Brain microvascular endothelial cell (primary cell): ENCODE data around the gene PRKN.

Source experiments
- DNase-seq: peaks from one replicate; pipeline ENCODE4 v3.0.0-alpha.2; 2020
- H3K27ac ChIP-seq: fragments of 250-450 bp; sonication (Bioruptor Pico); 2 replicates; pipeline ENCODE4 v1.5.1; 2020; ENCODE audit warnings: mild to moderate bottlenecking, moderate library complexity
- H3K27me3 ChIP-seq: fragments of 250-450 bp; sonication (Bioruptor Pico); replicated peaks from 2 replicates; pipeline ENCODE4 v1.5.1; 2020; ENCODE audit warnings: mild to moderate bottlenecking
- H3K36me3 ChIP-seq: fragments of 250-450 bp; sonication (Bioruptor Pico); replicated peaks from 2 replicates; pipeline ENCODE4 v1.5.1; 2020; ENCODE audit warnings: mild to moderate bottlenecking
- H3K4me3 ChIP-seq: 2 replicates; pipeline ENCODE4 v1.5.1; 2011; ENCODE audit warnings: low read depth, mild to moderate bottlenecking, control low read depth, low read length, moderate library complexity
- CTCF ChIP-seq: IDR thresholded peaks from 2 replicates; pipeline ENCODE4 v1.5.1; 2011; ENCODE audit warnings: low read depth, mild to moderate bottlenecking, moderate library complexity, low read length, control low read depth, inconsistent platforms; ENCODE audit errors: missing control alignments
- in situ Hi-C: cut with HindIII; loops from 2 replicates; pipeline ENCODE4 v1.10.0; 2017; ENCODE audit warnings: low sequenced_read_pairs, low pct_ligation_motif_present

PRKN gene

GRCh38 chr6:162666246-162666645 is 61.3 kb downstream of the PRKN start:
- Histone ChIP-seq H3K4me3 (no peak overlapping the region), H3K27me3 (no peaks in the 10 kb centered on the region), H3K27ac (no peak overlapping the region), H3K36me3 (no peaks in the 10 kb centered on the region)
- TF ChIP-seq CTCF, result no peak
- in situ Hi-C loops, result no loop called here
- DNase-seq, result no peak

GRCh38 chr6:162653808-162654207 is 73.8 kb downstream of the PRKN start:
- H3K4me3 ChIP-seq, result no peak overlapping the region
- no peak overlapping the region for H3K27ac ChIP-seq
- TF ChIP-seq CTCF, result no peak
- in situ Hi-C loops, result no loop called here
- no peak for DNase-seq
- H3K27me3 ChIP-seq, result no peaks in the 10 kb centered on the region
- H3K36me3 ChIP-seq, result no peaks in the 10 kb centered on the region

GRCh38 chr6:162651505-162651904 is 76.1 kb downstream of the PRKN start:
- Histone ChIP-seq H3K4me3 (no peak overlapping the region), H3K36me3 (no peaks in the 10 kb centered on the region), H3K27ac (no peak overlapping the region), H3K27me3 (no peaks in the 10 kb centered on the region)
- in situ Hi-C loops, result no loop called here
- no peak for TF ChIP-seq CTCF
- no peak for DNase-seq

GRCh38 chr6:162649271-162649670 is 78.3 kb downstream of the PRKN start:
- no peaks in the 10 kb centered on the region for H3K36me3 ChIP-seq
- no peak for DNase-seq

GRCh38 chr6:162644153-162644552 is 83.4 kb downstream of the PRKN start:
- Histone ChIP-seq H3K4me3 (no peak overlapping the region), H3K36me3 (no peaks in the 10 kb centered on the region), H3K27ac (no peak overlapping the region), H3K27me3 (no peaks in the 10 kb centered on the region)
- in situ Hi-C loops, result no loop called here
- no peak for TF ChIP-seq CTCF
- DNase-seq, result no peak

More at GRCh38 chr6:162649271-162649670, 78.3 kb downstream of the PRKN start:
- H3K27me3 ChIP-seq, result no peaks in the 10 kb centered on the region
- no peak overlapping the region for H3K4me3 ChIP-seq
- H3K27ac ChIP-seq, result no peak overlapping the region
- no peak for TF ChIP-seq CTCF
- in situ Hi-C loops, result no loop called here

GRCh38 chr6:162640756-162641155 is 86.8 kb downstream of the PRKN start:
- in situ Hi-C loops, result no loop called here
- no peaks in the 10 kb centered on the region for H3K27me3 ChIP-seq
- DNase-seq, result no peak
- H3K36me3 ChIP-seq, result no peaks in the 10 kb centered on the region
- H3K4me3 ChIP-seq, result no peak overlapping the region
- H3K27ac ChIP-seq, result no peak overlapping the region
- no peak for TF ChIP-seq CTCF
